Activated CD8-positive, alpha-beta memory T cell treated with anti-CD3 and anti-CD28 coated beads, Interleukin-2, amount 10 ng/mL, durations not matched to agents 7 days and 5 days (primary cell): ENCODE results near the gene ZFR. TPM values are rescaled to one million over a fixed set of nuclear protein-coding genes. Genes with fewer than 3 reads are reported as not detected.
A peak's percentile ranks its signal among the peaks of the same experiment; 100 is the strongest.
"Not testable (repeated sequence)": the region's sequence is repeated elsewhere in the genome, so short reads cannot be mapped to it uniquely, and the experiment has no call there.

ENCODE experiments used
- ATAC-seq: fragments of 150-1000 bp; cut with Tn5 transposase; one replicate; pipeline ENCODE4 v1.10.0; 2021; ENCODE audit warnings: moderate library complexity
- CTCF ChIA-PET: fragments of 350-600 bp; sonication (Branson Sonifier 250); formaldehyde crosslinking; loops from one replicate; lab custom pipeline; 2021; ENCODE audit warnings: antibody characterized with exemption; lab: Charles Lee
- DNase-seq: peaks from one replicate; pipeline ENCODE4 v3.0.0-alpha.2; 2020
- H3K27ac Mint-ChIP-seq: one replicate; pipeline ENCODE4 v1.8.0; 2021; ENCODE audit warnings: mild to moderate bottlenecking, mixed read lengths
- H3K27me3 Mint-ChIP-seq: one replicate; pipeline ENCODE4 v1.8.0; 2021; ENCODE audit warnings: mixed read lengths
- H3K36me3 Mint-ChIP-seq: one replicate; pipeline ENCODE4 v1.8.0; 2021; ENCODE audit warnings: mild to moderate bottlenecking, mixed read lengths
- H3K4me1 Mint-ChIP-seq: one replicate; pipeline ENCODE4 v1.8.0; 2021; ENCODE audit warnings: mixed read lengths
- H3K4me3 Mint-ChIP-seq: one replicate; pipeline ENCODE4 v1.8.0; 2021; ENCODE audit warnings: mild to moderate bottlenecking, moderate library complexity, mixed read lengths
- H3K9me3 Mint-ChIP-seq: one replicate; pipeline ENCODE4 v1.8.0; 2022; ENCODE audit warnings: low read depth, mixed read lengths
- total RNA-seq, 2 experiments: library from RNA; stranded (reverse); gene quantifications; one replicate each; pipeline ENCODE4 v1.2.3, GENCODE V29; 2021

Gene ZFR
- total RNA-seq, 2 experiments from 2014 or later: 39.8 to 56.0 TPM

DNA sequence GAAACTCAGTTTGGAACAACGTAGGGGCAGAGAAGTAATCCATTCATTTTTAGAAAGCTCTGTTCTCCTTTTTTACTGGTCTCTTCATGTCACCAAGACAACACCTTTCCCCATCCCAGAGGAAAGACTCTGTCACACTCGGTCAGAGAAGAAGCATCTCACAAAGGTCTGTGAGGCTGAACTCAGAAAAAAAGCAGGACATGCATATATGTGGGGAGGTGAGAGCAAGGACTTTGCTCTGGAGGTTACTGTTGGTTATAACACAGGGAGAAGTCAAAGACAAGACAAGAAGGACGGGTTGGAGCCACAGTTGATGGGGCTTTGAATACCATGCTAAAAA, 112.6 kb downstream of the ZFR start:
- Mint-ChIP-seq H3K36me3 (no peaks in the 10 kb centered on the region), H3K27me3 (peaks cover 2% of the 10 kb centered on the region), H3K4me3 (no peak overlapping the region), H3K4me1 (peaks cover 2% of the 10 kb centered on the region), H3K27ac (no peak overlapping the region), H3K9me3 (no peaks in the 10 kb centered on the region)
- DNase-seq (no peak), ATAC-seq (no peak)
- CTCF ChIA-PET: interaction anchor here (0.7 to 5.7 kb wide), 3 partner anchors 8 to 99 kb away, joined by 3 to 139 read pairs (median 3); no protein-coding TSS in a partner anchor

DNA sequence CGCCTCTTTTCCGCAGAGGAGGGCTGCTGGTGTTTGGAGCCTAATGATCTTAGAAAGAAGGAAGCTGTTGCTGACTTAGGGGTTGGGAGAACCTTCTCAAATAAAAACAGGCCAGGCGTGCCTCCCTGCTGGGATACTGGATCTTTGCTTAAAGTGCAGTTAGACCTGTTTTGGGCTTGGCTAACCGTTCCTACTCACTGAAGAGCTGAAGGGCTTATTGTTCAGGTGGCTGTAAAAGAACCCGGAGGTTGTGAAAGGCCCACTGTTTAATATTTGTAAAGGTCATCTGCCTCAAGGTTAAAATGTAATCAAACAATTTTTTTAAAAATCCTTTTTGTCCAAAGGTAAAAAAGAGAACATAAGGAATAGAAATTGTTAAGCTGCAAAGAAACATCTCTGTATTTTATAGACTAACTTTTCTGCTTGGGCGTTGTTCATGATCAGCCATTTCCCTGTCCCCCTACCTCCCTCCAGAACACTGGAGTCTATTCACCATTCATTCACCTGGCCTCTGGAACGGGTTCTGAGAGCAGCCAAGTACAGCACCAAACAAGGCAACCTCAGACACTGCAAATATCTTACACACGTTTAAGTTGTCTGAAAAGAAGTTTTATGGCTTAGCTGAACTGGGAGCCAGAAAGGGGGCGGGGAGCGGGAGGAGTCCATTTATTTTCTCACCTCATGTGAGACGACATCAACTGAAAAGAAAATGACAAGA, 113.2 kb downstream of the ZFR start:
- no peak for DNase-seq
- no peaks in the 10 kb centered on the region for H3K9me3 Mint-ChIP-seq
- no peak for ATAC-seq
- CTCF ChIA-PET: interaction anchor here (0.7 to 5.7 kb wide), 3 partner anchors 9 to 98 kb away, joined by 3 to 139 read pairs (median 3); no protein-coding TSS in a partner anchor
- no peak overlapping the region for H3K4me3 Mint-ChIP-seq
- H3K36me3 Mint-ChIP-seq: no peaks in the 10 kb centered on the region
- no peaks in the 10 kb centered on the region for H3K27me3 Mint-ChIP-seq
- peaks cover 2% of the 10 kb centered on the region for H3K4me1 Mint-ChIP-seq
- H3K27ac Mint-ChIP-seq: no peak overlapping the region

DNA sequence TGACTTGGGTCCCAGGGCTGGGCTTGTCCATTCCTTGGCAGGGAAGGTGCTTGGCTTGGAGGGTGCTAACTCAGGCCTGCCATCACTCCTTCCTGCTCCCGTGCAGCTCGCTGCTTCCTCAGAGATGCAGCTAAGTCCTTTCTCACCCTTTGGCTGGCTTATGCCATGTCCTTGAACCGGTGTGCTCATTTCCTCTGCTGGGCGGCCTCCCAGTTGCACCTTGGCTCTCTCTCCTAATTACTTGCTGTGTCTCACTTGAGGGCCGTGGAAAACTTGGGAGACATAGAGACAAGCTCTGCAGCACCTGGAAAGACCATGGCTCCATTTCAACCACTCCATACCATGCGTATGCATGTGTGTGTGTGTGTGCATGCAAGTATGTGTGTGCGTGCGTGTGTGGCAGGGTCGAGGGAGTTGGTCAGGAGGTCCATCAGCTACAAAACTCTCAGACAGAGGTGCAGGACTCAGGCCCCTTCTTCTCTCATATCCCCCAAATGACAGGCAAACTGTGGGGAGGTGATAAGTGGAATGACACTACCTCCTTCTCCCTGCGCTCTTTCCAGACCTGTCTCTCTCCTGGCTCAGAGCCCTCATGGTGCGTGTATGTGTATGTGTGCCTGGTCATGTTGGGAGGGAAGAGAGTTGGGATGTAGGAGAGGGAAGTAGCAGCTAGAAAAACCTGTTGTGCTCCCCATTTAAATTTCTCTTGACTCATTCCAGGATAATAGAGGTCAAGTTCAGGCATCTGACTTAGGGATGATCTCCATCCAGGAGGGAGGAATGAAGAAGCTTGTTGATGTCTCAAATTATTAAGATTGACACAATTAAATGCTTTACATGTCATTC, 114.2 kb downstream of the ZFR start:
- DNase-seq (no peak), ATAC-seq (no peak)
- no peaks in the 10 kb centered on the region for H3K9me3 Mint-ChIP-seq
- CTCF ChIA-PET: interaction anchor here (0.7 to 5.7 kb wide), 21 partner anchors 9 to 237 kb away, joined by 3 to 139 read pairs (median 4); no protein-coding TSS in a partner anchor
- no peaks in the 10 kb centered on the region for H3K36me3 Mint-ChIP-seq
- H3K27me3 Mint-ChIP-seq: no peaks in the 10 kb centered on the region
- no peak overlapping the region for H3K27ac Mint-ChIP-seq
- H3K4me1 Mint-ChIP-seq: peaks cover 2% of the 10 kb centered on the region
- H3K4me3 Mint-ChIP-seq: no peak overlapping the region

DNA sequence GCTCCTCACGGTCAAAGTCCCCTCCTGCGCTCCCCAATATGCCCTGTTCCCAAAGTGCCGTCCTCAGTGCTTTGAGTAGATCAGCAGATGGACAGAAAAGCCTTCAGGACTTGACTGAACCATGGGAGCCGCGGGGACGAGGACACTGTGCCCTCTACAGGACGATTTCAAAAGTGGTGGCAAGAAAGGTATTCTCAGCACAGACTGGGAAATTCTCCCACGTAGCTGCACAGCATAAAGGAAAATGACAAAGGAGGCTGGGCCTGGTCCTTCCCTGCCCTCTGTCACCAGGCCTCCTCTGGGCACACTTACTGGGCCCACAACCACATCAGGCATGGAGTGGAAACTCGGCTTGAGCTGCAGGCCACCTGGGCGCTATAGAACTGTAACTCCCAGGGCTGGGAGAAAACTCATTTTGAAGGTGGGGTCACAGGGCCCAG, 115.1 kb downstream of the ZFR start:
- Mint-ChIP-seq H3K4me1 (peaks cover 2% of the 10 kb centered on the region), H3K36me3 (no peaks in the 10 kb centered on the region), H3K27me3 (no peaks in the 10 kb centered on the region), H3K9me3 (no peaks in the 10 kb centered on the region), H3K4me3 (no peak overlapping the region), H3K27ac (no peak overlapping the region)
- DNase-seq (peak; percentile 70), ATAC-seq (peak; percentile 94)
- CTCF ChIA-PET: interaction anchor here (0.7 to 5.7 kb wide), 29 partner anchors 8 to 285 kb away, joined by 3 to 139 read pairs (median 4); no protein-coding TSS in a partner anchor

DNA sequence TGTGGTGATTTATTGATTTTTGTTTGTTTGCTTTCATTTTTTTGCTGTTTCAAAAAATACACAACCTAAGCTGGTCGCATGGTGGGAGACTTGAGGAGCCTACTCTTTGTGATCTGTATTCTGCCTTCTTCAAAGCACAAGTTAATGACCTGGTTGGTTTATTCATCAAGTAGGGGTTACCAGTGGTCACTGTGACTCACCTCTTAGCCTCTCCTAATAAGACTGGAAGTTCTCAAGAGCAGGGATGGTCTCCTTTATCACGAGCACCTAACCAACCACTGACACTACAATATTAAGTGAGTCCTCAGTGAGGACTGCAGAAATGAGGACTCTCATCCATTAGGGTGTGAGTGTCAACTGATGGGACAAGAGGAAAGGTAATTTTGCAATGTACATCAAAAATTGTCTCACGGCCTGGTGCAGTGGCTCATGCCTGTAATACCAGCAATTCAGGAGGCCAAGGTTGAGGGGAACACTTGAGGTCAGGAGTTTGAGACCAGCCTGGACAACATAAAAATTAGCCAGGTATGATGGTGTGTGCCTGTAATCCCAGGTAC, 118.2 kb downstream of the ZFR start:
- no peak for ATAC-seq
- Mint-ChIP-seq H3K27ac (no peak overlapping the region), H3K4me1 (peaks cover 2% of the 10 kb centered on the region), H3K27me3 (no peaks in the 10 kb centered on the region), H3K9me3 (peaks cover 5% of the 10 kb centered on the region), H3K4me3 (no peak overlapping the region), H3K36me3 (peaks cover 5% of the 10 kb centered on the region)
- DNase-seq: no peak
- CTCF ChIA-PET: no interaction called here

DNA sequence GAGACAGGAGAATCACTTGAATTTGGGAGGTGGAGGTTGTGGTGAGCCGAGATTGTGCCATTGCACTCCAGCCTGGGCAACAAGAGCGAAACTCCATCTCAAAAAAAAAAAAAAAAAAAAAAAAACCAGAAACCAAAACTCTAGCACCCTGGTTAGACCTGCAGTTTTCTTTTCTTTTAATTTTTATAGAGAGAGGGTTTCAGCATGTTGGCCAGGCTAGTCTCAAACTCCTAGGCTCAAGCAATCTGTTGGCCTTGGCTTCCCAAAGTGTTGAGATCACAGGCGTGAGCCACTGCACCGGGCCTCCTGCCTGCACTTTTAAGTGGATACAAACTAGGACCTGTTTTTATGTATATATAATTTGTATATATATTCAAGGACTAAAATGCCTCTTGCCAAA, 118.9 kb downstream of the ZFR start:
- H3K4me3 Mint-ChIP-seq: no peak overlapping the region
- CTCF ChIA-PET: no interaction called here
- H3K27ac Mint-ChIP-seq: no peak overlapping the region
- ATAC-seq (no peak), DNase-seq (no peak)
- peaks cover 5% of the 10 kb centered on the region for H3K36me3 Mint-ChIP-seq
- H3K4me1 Mint-ChIP-seq: peaks cover 2% of the 10 kb centered on the region
- H3K9me3 Mint-ChIP-seq: peaks cover 5% of the 10 kb centered on the region
- no peaks in the 10 kb centered on the region for H3K27me3 Mint-ChIP-seq

DNA sequence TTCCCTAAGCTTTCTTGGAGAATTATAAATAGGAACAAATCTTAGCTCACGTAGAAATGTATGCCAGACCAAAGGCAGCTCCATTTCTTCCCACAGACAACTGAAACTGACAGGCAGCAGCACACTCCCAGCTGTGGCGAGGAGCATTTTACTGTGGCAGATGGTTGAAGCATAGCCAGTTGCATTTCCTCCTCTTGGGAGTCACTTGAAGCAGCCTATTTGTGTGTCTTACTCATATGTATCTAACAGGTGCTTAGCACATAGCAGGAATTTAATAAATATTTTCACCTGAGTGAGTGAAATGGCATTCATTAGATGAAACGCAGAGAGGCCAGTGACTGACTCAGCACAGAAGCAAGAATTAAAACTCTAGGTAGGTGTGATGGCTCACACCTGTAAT, 119.5 kb downstream of the ZFR start:
- CTCF ChIA-PET: no interaction called here
- H3K4me3 Mint-ChIP-seq: no peak overlapping the region
- H3K9me3 Mint-ChIP-seq: peaks cover 5% of the 10 kb centered on the region
- no peak for DNase-seq
- no peaks in the 10 kb centered on the region for H3K27me3 Mint-ChIP-seq
- H3K36me3 Mint-ChIP-seq: peaks cover 5% of the 10 kb centered on the region
- H3K27ac Mint-ChIP-seq: no peak overlapping the region
- peaks cover 2% of the 10 kb centered on the region for H3K4me1 Mint-ChIP-seq
- no peak for ATAC-seq

DNA sequence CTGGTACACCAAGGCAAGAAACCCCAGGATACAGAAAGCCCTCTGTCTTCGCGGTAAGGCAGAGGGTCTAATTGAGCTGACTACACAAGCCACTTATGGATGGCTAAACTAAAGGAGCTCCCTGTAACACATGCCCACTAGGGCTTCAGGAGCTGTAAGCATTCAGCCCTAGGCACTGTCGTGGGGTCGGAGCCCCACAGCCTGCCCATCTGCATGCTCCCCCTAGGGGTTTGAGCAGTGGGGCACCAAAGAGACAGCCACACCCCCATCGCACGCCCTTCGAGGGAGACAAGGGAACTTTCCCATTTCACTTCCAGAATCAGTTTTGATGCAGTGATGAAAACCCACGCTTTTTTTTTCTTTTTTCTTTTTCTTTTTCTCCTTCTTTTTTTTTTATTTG, 120.8 kb downstream of the ZFR start:
- Mint-ChIP-seq H3K4me3 (no peak overlapping the region), H3K27me3 (no peaks in the 10 kb centered on the region), H3K27ac (no peak overlapping the region), H3K4me1 (no peaks in the 10 kb centered on the region), H3K9me3 (peaks cover 5% of the 10 kb centered on the region), H3K36me3 (peaks cover 5% of the 10 kb centered on the region)
- no peak for ATAC-seq
- no peak for DNase-seq
- CTCF ChIA-PET: no interaction called here

DNA sequence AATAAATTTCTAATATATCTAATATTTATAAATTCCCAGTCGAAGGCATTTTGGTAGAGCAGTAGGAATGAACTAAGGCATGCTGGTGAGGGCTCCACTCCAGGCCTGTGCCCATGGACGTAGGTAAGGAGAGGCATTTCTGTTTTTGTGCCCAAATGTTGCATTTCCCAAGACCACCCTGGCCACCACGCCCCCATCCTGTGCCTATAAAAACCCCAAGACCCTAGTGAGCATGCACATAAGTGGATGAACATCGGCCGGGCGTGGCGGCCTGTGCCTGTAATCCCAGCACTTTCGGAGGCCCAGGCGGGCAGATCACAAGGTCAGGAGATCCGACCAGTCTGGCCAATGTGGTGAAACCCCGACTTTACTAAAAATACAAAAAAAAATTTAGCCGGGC, 121.7 kb downstream of the ZFR start:
- CTCF ChIA-PET: no interaction called here
- Mint-ChIP-seq H3K27ac (no peak overlapping the region), H3K4me1 (no peaks in the 10 kb centered on the region), H3K27me3 (no peaks in the 10 kb centered on the region), H3K36me3 (peaks cover 5% of the 10 kb centered on the region), H3K4me3 (no peak overlapping the region), H3K9me3 (peaks cover 5% of the 10 kb centered on the region)
- no peak for DNase-seq
- no peak for ATAC-seq

DNA sequence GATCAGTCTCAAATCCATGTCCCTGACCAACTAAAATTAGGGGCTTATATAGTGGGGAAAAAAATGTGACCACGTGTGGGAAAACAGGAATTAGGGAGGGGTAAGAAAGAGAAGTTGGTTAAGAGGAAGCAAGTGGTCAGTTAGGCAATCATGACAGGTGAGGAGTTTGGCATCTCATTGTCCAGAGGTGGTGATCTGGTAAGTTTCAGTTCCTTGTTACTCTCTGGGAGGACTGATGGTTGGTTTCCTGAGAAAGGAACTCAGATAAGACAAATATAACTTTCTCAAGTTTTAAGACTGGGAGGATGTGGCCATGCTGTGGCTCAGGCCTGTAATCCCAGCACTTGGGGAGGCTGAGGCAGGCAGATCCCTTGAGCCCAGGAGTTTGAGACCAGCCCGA, 122.8 kb downstream of the ZFR start:
- not testable (repeated sequence) for DNase-seq, H3K9me3 Mint-ChIP-seq, H3K27me3 Mint-ChIP-seq, H3K4me3 Mint-ChIP-seq, H3K36me3 Mint-ChIP-seq, H3K27ac Mint-ChIP-seq, H3K4me1 Mint-ChIP-seq, ATAC-seq
- CTCF ChIA-PET: interaction anchor here (1.6 kb wide), 1 partner anchor 8 kb away, joined by 3 read pairs; no protein-coding TSS in a partner anchor

DNA sequence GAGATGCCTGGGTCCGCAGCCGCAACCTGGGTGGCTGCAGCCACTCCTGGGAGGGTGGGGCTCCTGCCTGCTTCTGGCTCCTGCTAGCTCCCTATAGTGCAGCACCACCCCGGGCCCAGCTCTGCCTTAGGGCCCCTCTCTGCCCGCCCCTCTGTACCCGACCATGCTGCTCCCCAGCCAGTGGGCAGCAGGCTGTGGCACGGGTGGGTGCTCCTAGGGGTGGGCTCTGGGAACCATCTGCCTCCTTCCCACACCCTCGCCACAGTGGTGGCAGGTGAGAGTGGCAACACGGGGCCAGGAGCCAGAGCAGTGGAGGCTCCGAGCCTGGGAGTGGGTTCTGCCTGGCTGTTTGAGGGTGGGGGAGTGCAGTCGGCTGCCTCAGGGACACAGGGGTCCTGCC, 124.0 kb downstream of the ZFR start:
- no peak for DNase-seq
- H3K27ac Mint-ChIP-seq: no peak overlapping the region
- H3K9me3 Mint-ChIP-seq: peaks cover 5% of the 10 kb centered on the region
- CTCF ChIA-PET: interaction anchor here (1.6 kb wide), 1 partner anchor 9 kb away, joined by 3 read pairs; no protein-coding TSS in a partner anchor
- H3K4me3 Mint-ChIP-seq: no peak overlapping the region
- H3K36me3 Mint-ChIP-seq: peaks cover 5% of the 10 kb centered on the region
- H3K27me3 Mint-ChIP-seq: no peaks in the 10 kb centered on the region
- H3K4me1 Mint-ChIP-seq: no peaks in the 10 kb centered on the region
- ATAC-seq: no peak

DNA sequence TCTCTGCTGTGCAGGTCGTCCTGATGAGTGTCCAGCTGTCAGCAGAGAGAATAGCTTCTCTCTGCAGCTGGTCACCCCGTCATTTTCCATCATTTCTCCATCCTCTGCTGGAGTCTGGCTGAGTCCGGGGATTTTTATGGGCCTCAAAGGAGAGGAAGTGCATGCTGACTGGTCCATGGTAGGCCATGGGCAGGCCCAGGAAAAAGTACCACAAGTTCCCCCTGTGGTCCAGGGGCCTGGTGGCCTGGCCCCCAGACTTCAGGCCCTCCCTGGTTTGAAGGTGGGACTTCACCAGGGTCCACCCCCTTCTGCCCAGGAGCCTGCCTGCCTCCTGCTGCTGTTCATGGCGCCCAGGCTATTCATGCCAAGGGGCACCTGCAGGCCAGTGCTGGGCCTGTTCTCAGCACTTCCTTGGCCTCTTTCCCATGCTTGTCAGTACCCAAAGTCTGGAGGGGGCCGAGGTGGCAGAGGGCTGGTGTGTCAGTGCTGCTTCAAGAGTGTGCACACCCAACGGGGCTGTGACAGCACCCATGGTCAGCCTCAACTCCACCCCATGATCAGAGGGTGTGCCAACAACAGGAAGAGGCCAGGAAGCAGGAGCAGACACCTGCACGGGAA, 124.5 kb downstream of the ZFR start:
- CTCF ChIA-PET: interaction anchor here (0.9 kb wide), 1 partner anchor 87 kb away, joined by 3 read pairs; no protein-coding TSS in a partner anchor
- no peak overlapping the region for H3K27ac Mint-ChIP-seq
- no peaks in the 10 kb centered on the region for H3K4me1 Mint-ChIP-seq

DNA sequence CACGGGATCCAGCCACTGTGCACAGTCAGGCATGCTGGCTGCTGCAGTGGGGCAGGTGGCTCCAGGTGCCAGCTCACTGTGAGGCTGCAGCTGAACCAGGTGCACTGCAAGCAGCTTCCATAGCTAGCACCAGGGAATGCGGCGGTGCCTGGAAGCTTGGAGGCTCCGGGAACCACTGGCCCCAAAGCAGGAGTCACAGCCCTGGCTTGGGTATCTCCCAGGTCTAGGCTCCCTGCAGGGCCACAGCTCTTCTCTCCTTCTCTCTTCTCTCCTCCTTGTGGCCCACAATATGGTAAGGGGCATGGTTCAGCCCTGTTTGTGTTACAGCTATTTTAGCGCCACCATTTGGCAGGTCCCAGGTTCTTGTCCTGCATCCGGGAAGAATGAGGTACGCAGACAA, 125.1 kb downstream of the ZFR start:
- no peaks in the 10 kb centered on the region for H3K27me3 Mint-ChIP-seq
- ATAC-seq (no peak), DNase-seq (no peak)
- H3K4me1 Mint-ChIP-seq: no peaks in the 10 kb centered on the region
- CTCF ChIA-PET: interaction anchor here (0.9 kb wide), 1 partner anchor 87 kb away, joined by 3 read pairs; no protein-coding TSS in a partner anchor
- H3K9me3 Mint-ChIP-seq: peaks cover 5% of the 10 kb centered on the region
- H3K4me3 Mint-ChIP-seq: no peak overlapping the region
- peaks cover 5% of the 10 kb centered on the region for H3K36me3 Mint-ChIP-seq
- H3K27ac Mint-ChIP-seq: no peak overlapping the region

More for the DNA sequence above, 124.5 kb downstream of the ZFR start:
- H3K27me3 Mint-ChIP-seq: no peaks in the 10 kb centered on the region
- DNase-seq (no peak), ATAC-seq (no peak)
- peaks cover 5% of the 10 kb centered on the region for H3K9me3 Mint-ChIP-seq
- peaks cover 5% of the 10 kb centered on the region for H3K36me3 Mint-ChIP-seq
- H3K4me3 Mint-ChIP-seq: no peak overlapping the region
